GM23248 (cell line): Measurements from ENCODE around the gene MAP3K5.

Experiments used
- EZH2 ChIP-seq: fragments of 200-600 bp; sonication (generic); IDR thresholded peaks from 2 replicates; pipeline ENCODE4 v1.6.1; 2018; ENCODE audit warnings: antibody characterized with exemption, mild to moderate bottlenecking; ENCODE audit not compliant: insufficient read depth, poor library complexity, severe bottlenecking
- EZH2phosphoT487 ChIP-seq: fragments of 200-600 bp; sonication (generic); IDR thresholded peaks from 2 replicates; pipeline ENCODE4 v1.6.1; 2018; ENCODE audit warnings: antibody characterized with exemption, moderate library complexity, mild to moderate bottlenecking, low read depth; ENCODE audit not compliant: insufficient read depth

DNA sequence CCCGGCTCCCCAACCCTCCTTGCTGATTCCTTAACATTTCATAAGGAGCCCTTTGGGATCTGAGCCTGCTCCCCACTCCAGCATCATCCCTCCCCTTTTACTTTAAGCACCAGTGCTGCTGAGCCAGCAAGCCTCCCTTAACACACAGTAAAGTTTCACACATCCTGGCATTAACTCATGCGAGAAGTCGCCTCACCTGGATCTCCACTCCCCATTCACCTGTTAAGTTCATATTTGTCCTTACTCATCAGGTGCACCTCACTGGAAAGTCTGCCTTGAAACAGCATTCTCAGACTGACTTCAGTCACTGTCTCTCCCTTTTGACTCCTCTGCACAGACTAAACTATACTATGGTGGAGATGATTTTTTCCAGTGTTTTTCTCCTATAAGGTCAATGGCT lies 194.2 kb downstream of the MAP3K5 start:
- TF ChIP-seq EZH2 (no peak), EZH2phosphoT487 (no peak)
